Upper lobe of left lung (tissue), 4 donors: ENCODE measurements around the gene NLRP1.

Experiments used
- CTCF ChIP-seq, 6 experiments: fragments of 450-650 bp in 4 of 6; fragments of 200-600 bp in 2 of 6; sonication (generic) in 2 of 6; IDR thresholded peaks; one replicate each; pipeline ENCODE4 v1.5.1; 2016 to 2019; ENCODE audit warnings: antibody characterized with exemption in 6 of 6
- EP300 ChIP-seq, 4 donors: sonication (generic); formaldehyde crosslinking; IDR thresholded peaks; one replicate each; pipeline ENCODE4 v1.5.1; 2017; ENCODE audit warnings: antibody characterized with exemption in 4 of 4, control low read depth in 2 of 4
- POLR2A ChIP-seq, 4 donors: fragments of 450-650 bp; IDR thresholded peaks; one replicate each; pipeline ENCODE4 v1.5.1; 2016 to 2017; ENCODE audit warnings: antibody characterized with exemption in 4 of 4, mild to moderate bottlenecking in 2 of 4
- POLR2AphosphoS5 ChIP-seq, 2 donors: sonication (generic); formaldehyde crosslinking; IDR thresholded peaks; one replicate each; pipeline ENCODE4 v1.5.1; 2017; ENCODE audit warnings: antibody characterized with exemption in 2 of 2

- TF ChIP-seq POLR2A (IDR thresholded peaks at IDR 0.05): no peak
- TF ChIP-seq CTCF (IDR thresholded peaks at IDR 0.05): no peak
- no peak for TF ChIP-seq EP300 (IDR thresholded peaks at IDR 0.05)
- no peak for TF ChIP-seq POLR2AphosphoS5 (IDR thresholded peaks at IDR 0.05)
Measured at GRCh38 chr17:5585287-5585794, 1.0 kb upstream of the NLRP1 start.
